ENCODE results near the gene TIAM1.

DNA sequence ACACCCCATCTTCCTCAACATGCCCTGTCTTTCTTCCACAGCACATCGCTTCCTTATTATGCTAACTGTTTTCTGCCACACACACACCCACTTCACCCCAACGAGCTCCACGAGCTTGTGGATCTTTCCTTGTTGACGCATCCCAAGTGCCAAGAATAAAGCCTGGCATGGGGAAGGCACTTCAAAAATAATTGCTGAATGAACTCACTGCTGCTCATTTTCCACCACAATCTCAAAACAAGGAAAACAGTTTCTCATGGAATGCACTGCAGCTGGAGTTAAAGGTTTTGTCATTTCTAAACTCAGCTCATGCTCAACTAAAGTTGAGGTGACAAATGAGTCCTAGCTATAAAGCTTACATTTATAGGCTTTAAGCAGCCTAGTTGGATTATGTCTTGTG, 86.0 kb downstream of the TIAM1 start:
- TF ChIP-seq, protein P1, sequence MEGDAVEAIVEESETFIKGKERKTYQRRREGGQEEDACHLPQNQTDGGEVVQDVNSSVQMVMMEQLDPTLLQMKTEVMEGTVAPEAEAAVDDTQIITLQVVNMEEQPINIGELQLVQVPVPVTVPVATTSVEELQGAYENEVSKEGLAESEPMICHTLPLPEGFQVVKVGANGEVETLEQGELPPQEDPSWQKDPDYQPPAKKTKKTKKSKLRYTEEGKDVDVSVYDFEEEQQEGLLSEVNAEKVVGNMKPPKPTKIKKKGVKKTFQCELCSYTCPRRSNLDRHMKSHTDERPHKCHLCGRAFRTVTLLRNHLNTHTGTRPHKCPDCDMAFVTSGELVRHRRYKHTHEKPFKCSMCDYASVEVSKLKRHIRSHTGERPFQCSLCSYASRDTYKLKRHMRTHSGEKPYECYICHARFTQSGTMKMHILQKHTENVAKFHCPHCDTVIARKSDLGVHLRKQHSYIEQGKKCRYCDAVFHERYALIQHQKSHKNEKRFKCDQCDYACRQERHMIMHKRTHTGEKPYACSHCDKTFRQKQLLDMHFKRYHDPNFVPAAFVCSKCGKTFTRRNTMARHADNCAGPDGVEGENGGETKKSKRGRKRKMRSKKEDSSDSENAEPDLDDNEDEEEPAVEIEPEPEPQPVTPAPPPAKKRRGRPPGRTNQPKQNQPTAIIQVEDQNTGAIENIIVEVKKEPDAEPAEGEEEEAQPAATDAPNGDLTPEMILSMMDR (IDR thresholded peaks at IDR 0.05), result no peak
- TF ChIP-seq POLR2A (IDR thresholded peaks at IDR 0.05) (no peak), POLR2AphosphoS5 (IDR thresholded peaks at IDR 0.05) (no peak)

All from stomach (tissue), 4 donors.